Adrenal gland (tissue), 5 donors: ENCODE measurements around the gene SPOCK1.

ENCODE experiments used
- POLR2A ChIP-seq, 2 donors: fragments of 450-650 bp; IDR thresholded peaks; one replicate each; pipeline ENCODE4 v1.6.1; 2017; ENCODE audit warnings: antibody characterized with exemption in 2 of 2, mild to moderate bottlenecking in 2 of 2, moderate library complexity in 1 of 2
- TF ChIP-seq, protein P1 (sequence below), 6 experiments: fragments of 450-650 bp in 4 of 6; fragments of 200-600 bp in 2 of 6; sonication (generic) in 1 of 6; IDR thresholded peaks; 1 replicate in 5 of 6; 2 replicates in 1 of 6; pipeline versions ENCODE4 v1.5.1 to v1.8.0; 2016 to 2021; ENCODE audit warnings: antibody characterized with exemption in 6 of 6, mild to moderate bottlenecking in 2 of 6, moderate library complexity in 1 of 6
- donor health status: DM: no; HTN: no; CAD: no.

GRCh38 chr5:137098238-137098637, 400.9 kb downstream of the SPOCK1 start:
- TF ChIP-seq, protein P1, sequence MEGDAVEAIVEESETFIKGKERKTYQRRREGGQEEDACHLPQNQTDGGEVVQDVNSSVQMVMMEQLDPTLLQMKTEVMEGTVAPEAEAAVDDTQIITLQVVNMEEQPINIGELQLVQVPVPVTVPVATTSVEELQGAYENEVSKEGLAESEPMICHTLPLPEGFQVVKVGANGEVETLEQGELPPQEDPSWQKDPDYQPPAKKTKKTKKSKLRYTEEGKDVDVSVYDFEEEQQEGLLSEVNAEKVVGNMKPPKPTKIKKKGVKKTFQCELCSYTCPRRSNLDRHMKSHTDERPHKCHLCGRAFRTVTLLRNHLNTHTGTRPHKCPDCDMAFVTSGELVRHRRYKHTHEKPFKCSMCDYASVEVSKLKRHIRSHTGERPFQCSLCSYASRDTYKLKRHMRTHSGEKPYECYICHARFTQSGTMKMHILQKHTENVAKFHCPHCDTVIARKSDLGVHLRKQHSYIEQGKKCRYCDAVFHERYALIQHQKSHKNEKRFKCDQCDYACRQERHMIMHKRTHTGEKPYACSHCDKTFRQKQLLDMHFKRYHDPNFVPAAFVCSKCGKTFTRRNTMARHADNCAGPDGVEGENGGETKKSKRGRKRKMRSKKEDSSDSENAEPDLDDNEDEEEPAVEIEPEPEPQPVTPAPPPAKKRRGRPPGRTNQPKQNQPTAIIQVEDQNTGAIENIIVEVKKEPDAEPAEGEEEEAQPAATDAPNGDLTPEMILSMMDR (IDR thresholded peaks at IDR 0.05) = no peak
- no peak for TF ChIP-seq POLR2A (IDR thresholded peaks at IDR 0.05)
